ENCODE results near the gene ALG2. TPM values are rescaled to one million over a fixed set of nuclear protein-coding genes. Genes with fewer than 3 reads are reported as not detected.

The ALG2 gene
- total RNA-seq, 1 donor from 2014 or later = 33.0 TPM

GRCh38 chr9:99173570-99174504, 47.9 kb downstream of the ALG2 start:
- Mint-ChIP-seq H3K27ac (ENCODE audit: unreplicated experiment) (no peak overlapping the region), H3K4me1 (ENCODE audit: unreplicated experiment) (peaks cover 2% of the 10 kb centered on the region)
- TF ChIP-seq, protein P1, sequence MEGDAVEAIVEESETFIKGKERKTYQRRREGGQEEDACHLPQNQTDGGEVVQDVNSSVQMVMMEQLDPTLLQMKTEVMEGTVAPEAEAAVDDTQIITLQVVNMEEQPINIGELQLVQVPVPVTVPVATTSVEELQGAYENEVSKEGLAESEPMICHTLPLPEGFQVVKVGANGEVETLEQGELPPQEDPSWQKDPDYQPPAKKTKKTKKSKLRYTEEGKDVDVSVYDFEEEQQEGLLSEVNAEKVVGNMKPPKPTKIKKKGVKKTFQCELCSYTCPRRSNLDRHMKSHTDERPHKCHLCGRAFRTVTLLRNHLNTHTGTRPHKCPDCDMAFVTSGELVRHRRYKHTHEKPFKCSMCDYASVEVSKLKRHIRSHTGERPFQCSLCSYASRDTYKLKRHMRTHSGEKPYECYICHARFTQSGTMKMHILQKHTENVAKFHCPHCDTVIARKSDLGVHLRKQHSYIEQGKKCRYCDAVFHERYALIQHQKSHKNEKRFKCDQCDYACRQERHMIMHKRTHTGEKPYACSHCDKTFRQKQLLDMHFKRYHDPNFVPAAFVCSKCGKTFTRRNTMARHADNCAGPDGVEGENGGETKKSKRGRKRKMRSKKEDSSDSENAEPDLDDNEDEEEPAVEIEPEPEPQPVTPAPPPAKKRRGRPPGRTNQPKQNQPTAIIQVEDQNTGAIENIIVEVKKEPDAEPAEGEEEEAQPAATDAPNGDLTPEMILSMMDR (IDR thresholded peaks at IDR 0.05) = no peak

GRCh38 chr9:99172124-99173091, 49.3 kb downstream of the ALG2 start:
- Mint-ChIP-seq H3K36me3 (ENCODE audit: unreplicated experiment) (no peaks in the 10 kb centered on the region), H3K27me3 (ENCODE audit: unreplicated experiment) (peaks cover 53% of the 10 kb centered on the region), H3K4me1 (ENCODE audit: unreplicated experiment) (peaks cover 2% of the 10 kb centered on the region), H3K9me3 (ENCODE audit: unreplicated experiment) (no peaks in the 10 kb centered on the region), H3K27ac (ENCODE audit: unreplicated experiment) (no peak overlapping the region), H3K4me3 (ENCODE audit: unreplicated experiment) (no peak overlapping the region)
- TF ChIP-seq, protein P1 (IDR thresholded peaks at IDR 0.05) = no peak
- no peak for DNase-seq (ENCODE audit: extremely low spot score, unreplicated experiment)

More at GRCh38 chr9:99173570-99174504, 47.9 kb downstream of the ALG2 start:
- DNase-seq (ENCODE audit: extremely low spot score, unreplicated experiment) = no peak
- H3K4me3 Mint-ChIP-seq (ENCODE audit: unreplicated experiment) = no peak overlapping the region
- peaks cover 42% of the 10 kb centered on the region for H3K27me3 Mint-ChIP-seq (ENCODE audit: unreplicated experiment)
- no peaks in the 10 kb centered on the region for H3K9me3 Mint-ChIP-seq (ENCODE audit: unreplicated experiment)
- no peaks in the 10 kb centered on the region for H3K36me3 Mint-ChIP-seq (ENCODE audit: unreplicated experiment)

DNA sequence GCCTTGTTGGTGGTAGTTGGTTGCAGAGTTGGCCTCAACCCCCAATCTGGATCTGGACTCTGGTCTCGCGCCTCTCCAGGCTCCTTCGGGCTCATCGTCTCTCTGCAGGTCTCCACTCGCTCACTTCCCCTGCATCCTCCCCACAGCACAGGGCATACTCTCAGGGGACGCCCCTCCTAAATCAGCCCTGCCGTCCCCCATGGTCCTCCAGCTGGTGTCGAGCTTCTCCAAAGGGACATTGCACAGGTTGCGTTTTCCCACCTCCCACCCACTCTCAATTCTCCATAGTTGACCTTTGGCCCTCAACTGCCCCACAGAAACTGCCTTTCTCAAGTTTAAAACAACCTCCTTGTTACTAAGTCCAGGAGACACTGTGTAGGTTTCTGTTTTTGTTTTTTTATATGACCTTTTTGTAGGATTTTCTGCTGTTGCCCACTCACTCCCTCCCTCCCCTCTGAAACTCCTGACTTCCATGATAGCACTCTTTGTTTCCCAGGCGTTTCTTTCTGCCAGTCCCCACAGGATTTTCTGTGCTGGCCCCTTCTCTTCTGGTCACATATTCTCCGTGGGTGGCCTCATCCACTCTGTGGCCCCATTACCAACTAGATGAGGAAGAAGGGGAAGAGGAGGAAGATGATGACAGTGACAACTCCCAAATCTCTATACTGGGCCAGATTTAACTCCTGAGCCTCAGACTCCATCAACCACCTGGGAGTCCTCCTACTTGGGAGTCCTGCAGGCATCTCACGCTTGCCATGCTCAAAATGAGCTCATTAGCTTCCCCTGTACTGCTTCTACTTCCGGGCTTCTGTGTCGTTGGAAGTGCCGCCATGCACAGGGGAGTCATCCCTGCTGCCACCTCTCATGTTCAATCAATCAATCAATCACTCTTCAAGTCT, 50.3 kb downstream of the ALG2 start:
- H3K4me1 Mint-ChIP-seq (ENCODE audit: unreplicated experiment) = peaks cover 2% of the 10 kb centered on the region
- H3K27me3 Mint-ChIP-seq (ENCODE audit: unreplicated experiment) = peaks cover 55% of the 10 kb centered on the region
- no peak overlapping the region for H3K27ac Mint-ChIP-seq (ENCODE audit: unreplicated experiment)
- TF ChIP-seq, protein P1 (IDR thresholded peaks at IDR 0.05) = no peak
- H3K9me3 Mint-ChIP-seq (ENCODE audit: unreplicated experiment) = no peaks in the 10 kb centered on the region
- no peak for DNase-seq (ENCODE audit: extremely low spot score, unreplicated experiment)
- H3K36me3 Mint-ChIP-seq (ENCODE audit: unreplicated experiment) = no peaks in the 10 kb centered on the region
- H3K4me3 Mint-ChIP-seq (ENCODE audit: unreplicated experiment) = no peak overlapping the region

DNA sequence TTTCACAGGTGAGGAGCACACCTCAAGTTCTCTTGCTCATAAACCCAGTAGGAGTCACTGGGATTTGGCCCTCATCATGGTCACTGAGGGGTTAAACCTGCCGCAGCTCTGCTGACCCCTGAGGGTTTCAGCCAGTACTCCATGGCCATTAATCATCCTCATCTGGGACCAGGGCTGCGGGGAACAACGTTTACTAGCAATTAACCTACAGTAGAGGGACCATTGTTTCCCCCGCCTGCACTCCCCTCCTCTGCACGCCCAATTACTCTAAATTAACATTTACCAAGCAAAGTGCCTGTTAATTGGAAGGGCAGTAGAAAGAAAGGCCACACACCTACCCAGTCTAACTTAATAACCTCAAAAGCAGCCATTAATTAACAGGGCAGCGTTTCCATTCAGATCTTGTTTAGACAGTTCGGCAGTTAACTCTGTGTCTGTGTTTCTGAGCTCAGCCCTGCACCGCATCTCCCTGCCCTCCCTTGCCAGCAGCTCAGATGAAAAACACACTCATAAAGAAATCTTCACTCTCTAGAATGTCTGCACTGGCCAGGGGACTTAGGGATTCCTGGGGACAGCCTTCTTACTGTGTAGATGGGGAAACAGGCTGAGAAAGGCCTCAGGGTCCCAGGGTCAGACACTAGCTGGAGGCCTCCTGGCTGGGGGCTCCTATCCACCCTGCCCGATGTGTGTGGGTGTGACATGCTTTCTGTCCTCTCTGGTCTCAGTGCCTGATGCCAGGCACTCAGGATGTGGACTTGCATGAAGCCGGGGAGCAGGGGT, 51.6 kb downstream of the ALG2 start:
- H3K27ac Mint-ChIP-seq (ENCODE audit: unreplicated experiment) = no peak overlapping the region
- TF ChIP-seq, protein P1 (IDR thresholded peaks at IDR 0.05) = no peak
- no peaks in the 10 kb centered on the region for H3K9me3 Mint-ChIP-seq (ENCODE audit: unreplicated experiment)
- H3K4me3 Mint-ChIP-seq (ENCODE audit: unreplicated experiment) = no peak overlapping the region
- peaks cover 2% of the 10 kb centered on the region for H3K4me1 Mint-ChIP-seq (ENCODE audit: unreplicated experiment)
- no peaks in the 10 kb centered on the region for H3K36me3 Mint-ChIP-seq (ENCODE audit: unreplicated experiment)
- no peak for DNase-seq (ENCODE audit: extremely low spot score, unreplicated experiment)
- H3K27me3 Mint-ChIP-seq (ENCODE audit: unreplicated experiment) = peaks cover 66% of the 10 kb centered on the region

Data from osteocyte (in vitro differentiated cells).